GOT3 (cell line): ENCODE data around the gene LRRC1.
"Not testable (repeated sequence)": the region's sequence is repeated elsewhere in the genome, so short reads cannot be mapped to it uniquely, and the experiment has no call there.

Experiments used
- DNase-seq: peaks from one replicate; lab custom pipeline; 2025; ENCODE audit warnings: mixed read lengths; lab: John Stamatoyannopoulos, UW

The LRRC1 gene

DNA sequence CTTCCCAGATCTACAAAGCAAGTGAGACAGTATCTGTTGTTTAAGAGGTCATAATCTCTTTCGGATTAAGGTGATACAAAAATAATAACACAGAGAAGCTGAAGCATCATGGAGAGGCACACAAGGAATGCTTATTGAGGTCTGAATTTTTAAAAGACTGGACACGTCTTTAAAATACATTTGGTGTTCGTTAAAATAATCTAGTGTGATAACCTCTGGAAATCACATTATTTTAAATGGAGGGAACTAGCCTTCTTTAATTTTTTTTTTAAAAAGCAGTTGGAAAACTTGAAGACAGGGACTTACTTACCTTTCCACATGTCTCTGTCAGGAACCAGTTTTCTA, 1.9 kb upstream of the LRRC1 start:
- DNase-seq = no peak

DNA sequence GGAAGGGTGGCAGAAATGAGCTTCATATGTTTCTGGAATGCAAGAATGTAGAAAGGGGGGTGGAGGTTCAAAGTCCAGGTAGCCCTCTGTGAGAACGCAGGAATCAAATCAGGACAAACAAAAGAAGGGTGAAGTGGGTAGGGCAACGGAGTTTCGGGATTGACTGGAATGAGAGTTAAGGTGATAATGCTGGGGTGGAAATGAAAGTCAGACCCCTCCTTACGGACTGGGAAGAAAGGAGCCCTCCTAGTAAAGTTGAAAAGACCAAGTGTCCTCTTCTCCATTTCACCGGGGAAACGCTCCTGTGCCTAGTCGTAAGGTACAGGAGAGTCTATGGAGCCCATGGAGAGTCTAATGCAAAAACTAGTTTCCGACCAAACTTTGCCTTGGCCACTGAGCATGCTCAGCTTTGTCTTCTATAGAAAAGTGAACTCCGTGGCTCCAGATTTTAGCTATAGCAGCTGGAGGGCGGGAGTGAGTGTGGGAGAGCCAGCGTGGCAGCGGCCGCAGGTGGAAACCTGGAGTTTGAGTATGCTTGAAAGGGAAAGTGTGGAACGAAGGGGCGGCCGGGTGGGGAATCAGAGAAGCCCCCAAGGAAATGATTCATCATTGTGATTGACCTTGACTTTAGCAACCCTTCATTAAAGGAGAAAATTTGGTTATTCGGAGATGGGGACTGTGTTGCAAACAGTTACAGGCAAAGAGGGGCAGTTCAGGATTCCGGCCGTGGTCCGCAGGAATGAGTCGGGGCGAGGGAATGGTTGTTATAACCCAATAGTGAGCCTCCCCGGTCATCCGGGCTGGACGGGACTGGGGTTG, 1.3 kb upstream of the LRRC1 start:
- DNase-seq = no peak

DNA sequence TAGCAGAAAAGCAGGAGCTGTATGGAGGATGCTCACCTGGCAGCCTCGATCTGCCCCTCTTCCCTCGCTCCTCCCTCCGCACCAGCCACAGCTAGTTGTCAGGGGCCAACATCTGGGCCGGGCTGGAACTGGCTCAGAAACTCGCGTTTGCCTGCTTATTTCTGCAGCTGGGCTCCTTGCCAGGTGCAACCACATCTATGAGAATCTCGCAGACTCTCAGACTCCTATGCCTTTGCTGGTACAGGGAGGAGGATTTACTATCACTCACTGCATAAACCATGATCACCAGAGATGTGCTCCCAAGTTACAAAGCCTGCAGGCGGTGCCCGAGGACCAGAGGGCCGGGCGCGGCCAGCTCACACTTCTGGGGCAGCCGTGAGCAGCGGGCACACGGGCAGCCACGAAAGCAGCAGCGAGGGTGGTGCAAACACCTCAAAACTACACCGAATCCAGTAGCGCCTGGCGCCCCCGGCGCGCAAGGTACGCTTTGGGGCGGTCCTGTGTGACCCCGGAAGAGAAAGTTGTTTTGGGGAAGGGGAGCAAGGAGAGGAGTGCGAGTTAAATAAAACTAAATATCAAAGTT, 577 bp upstream of the LRRC1 start:
- DNase-seq = peak; percentile 39

DNA sequence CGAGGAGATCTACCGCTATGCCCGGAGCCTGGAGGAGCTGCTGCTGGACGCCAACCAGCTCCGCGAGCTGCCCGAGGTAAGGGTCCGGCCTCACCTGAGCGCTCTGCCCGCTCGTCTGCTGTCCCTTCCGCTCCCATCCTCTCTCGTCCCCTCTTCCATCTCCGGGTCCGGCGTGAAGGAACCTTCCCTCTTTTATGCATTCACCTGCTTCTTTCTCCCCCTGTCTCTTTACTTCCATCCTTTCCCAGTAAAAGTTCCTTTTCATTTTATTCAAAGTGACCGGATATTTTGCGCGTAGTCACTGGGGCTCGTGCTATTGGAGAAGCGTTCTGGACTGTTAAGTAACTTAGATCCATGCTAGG, 516 bp downstream of the LRRC1 start:
- no peak for DNase-seq

DNA sequence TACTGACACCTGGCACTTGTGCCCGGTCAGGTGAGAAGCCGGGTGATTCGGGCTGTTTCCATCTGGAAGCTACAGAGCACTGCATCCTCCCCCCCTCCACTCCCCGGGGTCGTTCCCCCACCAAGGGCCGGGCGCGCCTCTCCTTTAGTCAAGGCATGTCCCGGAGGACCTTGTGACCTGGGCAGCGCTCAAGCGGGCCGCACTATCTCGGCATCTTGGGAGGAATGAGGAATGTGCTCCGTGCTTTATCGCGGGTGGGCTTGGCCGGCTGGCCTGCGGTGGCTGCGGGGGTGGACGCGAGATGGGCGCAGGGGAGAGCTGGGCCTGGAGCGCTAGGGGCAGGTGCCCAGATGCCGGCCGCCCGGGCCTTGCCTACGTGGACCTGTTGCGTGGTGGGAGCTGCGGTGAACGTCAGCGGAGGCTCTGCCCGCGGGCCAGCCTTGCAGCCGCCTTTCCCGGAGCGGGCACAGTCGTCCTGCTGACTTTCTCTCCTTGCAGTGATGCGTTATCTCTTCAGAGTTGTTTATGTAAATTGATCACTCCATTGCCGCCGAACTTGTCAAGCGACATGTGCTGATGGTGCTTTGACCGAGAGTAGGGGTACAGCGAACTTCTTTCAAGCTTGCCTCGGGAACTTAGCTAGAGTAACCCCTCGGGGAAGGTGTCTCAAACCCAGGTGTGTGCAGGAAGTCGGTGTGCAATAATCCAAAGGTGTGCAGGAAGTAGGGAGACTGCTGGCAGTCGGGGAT, 1.1 kb downstream of the LRRC1 start:
- no peak for DNase-seq

DNA sequence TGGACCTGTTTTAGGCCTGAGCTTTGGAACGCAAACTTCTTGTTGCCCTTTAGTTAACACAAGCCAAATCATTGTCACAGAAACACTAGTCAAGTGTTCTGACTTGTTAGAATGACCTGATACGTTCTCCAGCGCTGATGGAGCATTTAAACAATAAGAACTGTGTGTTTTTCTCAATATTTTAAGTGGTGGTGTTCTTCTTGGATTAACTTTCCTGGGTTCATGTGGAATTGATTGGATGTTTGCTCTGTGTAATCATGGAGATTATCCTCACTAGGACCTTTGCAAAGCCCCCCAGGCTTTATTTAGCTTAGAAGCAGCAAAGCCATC, 1.6 kb downstream of the LRRC1 start:
- no peak for DNase-seq

DNA sequence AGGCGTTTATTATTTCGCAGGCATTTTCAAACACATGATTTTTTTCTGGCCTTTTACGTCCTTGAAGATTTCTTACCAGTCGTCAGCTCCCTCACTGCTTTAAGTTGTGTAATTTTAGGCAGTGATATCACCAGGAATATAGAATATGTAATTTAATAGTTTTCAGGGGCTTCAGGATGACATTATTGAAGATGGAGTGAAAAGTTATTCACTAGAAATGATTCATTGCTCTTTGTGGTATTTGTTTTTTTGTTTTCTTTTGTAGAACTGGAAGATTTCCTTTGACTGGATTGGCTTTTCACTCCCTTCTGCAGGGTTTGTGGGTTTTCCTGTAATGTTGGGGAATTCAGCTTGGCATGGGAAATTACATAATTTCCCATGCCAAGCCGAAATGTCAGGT, 2.0 kb downstream of the LRRC1 start:
- no peak for DNase-seq

DNA sequence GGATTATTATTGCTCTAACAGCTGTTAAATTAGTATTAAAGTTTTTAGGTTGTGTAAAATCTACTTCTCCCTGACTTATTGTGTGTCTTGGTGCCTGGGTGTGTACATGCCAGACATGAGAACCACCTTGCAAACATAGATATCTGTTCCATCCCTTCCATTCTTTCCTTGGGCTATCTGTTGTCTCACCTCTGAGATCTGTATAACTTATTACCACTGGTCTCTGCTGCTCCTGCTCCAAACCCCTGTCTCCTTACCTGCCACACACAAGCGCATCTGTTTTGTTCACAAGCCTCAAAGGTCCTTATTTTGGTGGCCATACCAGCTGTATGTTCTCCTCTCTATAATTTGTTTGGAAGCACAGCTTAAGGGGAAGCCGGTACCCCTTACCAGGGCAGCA, 2.5 kb downstream of the LRRC1 start:
- no peak for DNase-seq

DNA sequence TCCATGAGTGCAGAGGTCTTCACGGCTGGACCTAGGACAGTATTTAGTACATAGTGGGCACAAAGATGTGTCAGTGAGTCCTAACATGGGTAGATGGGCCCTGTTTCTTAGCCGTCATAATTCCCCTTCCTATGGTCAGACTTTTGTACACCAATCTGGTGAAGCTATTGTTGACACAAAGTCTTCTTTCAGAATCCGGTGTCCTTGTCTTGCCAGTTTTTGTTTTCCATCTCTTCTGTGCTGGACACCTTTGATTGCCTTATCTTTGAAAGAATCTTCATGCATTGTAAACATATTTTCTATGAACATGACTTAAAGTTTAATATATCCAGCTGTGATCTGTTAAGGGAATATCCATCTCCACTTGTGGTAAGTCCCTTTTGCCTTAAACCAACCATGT, 4.5 kb downstream of the LRRC1 start:
- no peak for DNase-seq

DNA sequence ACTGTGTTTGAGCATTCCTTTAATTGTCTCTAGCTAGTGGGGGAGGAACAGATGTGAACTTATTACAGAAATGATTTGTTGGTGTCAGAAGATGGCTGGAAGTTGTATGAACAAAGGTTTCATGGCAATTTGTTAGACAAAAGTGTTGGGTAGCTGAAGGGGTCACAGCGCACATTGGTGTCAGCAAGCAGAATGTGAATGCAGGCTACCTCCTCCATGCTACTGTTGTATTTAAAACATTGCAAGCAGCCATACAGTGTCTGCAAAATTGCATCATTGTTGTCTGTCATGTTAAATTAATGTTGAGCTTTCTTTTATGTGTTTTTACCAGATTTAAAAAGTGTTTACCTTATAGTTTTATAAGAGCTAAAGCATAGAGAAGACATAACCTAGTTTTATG, 6.2 kb downstream of the LRRC1 start:
- no peak for DNase-seq

DNA sequence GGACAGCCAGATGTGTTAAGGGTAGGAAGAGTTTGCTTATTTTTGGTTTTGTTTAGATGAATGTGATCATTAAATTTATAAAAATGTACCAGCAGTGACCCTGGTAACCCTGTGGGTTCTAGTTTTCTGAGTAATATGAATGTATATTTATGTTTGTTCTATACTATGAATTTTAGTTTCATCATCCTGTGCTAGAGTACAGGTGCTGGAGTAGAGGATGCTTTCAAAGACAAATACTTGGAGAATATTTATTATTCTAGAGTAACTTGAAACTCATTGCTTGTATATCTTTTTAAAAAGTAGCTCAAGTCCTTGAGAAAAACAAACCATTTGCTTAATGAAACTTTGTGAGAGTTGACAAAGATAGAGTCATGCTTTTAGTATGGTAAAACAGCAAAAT, 7.8 kb downstream of the LRRC1 start:
- DNase-seq = no peak

DNA sequence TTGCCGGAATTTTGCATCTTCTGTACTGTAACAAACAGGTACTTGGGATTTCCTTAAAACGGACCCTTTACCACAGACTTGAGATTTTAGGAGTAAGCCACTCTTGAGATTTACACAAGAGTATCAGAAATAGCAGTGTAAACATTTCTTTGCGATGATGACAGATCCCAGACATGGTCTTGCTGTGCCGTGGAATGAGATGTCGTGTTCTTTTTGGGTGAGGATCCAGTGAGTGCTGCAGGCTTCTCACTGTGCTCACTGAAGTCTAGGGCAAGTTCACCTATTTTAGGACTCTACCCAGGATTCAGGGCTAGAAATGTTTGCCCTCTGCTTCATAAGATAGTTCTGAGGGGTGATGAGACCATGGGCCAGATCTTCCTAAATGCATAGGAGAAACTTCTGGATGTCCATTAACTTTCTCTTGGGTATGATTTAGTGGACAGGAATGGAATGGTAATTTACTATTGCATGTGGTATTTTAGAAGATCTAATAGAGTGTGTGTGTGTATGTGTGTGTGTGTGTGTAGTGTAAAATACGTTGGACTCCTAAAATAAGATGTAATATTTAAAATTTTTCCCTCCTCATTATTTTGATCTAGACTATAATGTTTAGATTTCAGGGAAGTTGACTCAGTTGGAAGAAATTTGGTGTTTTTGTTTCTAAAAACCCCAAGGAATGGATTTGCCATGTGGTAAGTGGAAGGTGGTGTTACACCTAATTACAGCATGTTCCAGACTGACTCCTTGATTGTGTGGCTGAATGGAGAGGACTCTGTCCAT, 8.5 kb downstream of the LRRC1 start:
- no peak for DNase-seq

DNA sequence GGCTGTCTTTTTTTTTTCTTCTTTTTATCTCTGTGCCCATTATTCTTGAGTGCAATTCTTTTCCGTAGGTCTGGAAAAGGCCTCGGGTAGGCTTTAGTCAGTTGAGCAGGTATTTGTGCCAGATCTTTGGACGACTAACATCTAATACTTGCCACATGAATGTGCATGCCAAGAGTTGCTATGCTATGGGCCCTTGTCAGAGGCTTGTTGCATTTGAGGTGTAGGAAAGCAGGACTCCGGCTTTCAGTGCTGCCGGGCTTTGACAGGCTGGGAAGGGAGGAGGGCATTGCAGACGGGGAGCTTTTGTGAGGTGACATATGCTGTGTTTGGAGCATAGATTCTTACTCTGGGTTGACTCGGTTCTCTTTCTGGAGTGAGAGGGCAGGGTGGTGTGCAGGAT, 10.2 kb downstream of the LRRC1 start:
- no peak for DNase-seq

DNA sequence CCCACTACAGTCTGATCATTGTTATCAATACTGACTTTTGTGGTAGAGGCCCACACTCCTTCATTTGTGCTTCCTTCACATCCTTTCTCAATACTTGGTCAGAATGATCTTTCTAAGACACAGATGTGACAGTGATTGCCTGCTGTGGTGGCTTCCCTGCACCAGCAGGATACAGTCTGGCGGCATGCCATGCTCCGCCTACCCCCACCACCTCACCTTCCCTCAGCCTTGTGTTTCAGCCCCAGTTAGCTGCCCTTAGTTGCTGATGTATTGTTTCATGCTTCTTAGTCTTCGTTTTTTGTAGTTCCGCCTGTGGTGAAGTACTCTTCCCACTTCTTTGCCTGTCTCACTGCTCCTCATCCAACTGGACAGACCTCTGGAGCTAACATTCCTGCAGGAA, 10.9 kb downstream of the LRRC1 start:
- DNase-seq = no peak

DNA sequence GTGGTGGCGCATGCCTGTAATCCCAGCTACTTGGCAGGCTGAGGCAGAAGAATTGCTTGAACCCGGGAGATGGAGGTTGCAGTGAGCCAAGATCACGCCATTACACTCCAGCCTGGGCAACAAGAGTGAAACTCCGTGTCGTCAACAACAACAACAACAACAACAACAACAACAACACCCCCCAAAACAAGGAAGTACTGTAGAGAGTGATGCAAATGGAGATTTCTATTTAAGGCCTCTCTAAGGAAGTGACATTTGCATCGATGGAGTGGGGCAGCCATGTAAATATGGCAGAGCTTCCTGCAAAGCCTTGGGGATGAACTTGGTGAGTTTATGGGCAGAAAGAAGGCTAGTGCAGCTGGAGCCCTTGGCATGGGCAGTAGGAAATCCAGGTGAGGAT, 12.8 kb downstream of the LRRC1 start:
- DNase-seq = not testable (repeated sequence)

DNA sequence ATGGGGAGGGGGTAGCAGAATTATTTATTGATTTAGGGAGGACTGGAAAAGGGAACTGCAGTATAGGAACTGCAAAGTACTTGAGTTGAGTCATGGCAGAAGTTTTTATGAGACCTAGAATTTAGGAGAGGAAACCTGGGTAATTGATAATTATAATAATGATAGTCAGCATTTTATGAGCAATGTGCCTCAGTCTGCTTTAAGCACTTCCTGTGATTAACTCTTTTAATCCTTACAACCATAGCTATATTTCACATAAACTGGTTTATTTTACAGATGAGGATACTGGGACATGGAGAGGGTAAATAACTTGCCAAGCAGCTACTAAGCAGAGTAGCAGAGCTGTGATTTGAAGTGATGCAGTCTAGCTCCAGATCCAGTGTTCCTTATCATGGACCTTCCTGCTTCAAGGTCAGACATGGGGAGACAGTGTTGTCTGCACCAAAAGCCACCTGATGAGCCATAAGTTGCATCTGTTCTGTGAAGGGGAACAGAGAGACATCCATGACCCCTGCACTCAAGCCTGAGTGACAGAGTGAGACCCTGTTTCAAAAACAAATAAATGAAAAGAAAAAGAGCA, 13.6 kb downstream of the LRRC1 start:
- DNase-seq = no peak

DNA sequence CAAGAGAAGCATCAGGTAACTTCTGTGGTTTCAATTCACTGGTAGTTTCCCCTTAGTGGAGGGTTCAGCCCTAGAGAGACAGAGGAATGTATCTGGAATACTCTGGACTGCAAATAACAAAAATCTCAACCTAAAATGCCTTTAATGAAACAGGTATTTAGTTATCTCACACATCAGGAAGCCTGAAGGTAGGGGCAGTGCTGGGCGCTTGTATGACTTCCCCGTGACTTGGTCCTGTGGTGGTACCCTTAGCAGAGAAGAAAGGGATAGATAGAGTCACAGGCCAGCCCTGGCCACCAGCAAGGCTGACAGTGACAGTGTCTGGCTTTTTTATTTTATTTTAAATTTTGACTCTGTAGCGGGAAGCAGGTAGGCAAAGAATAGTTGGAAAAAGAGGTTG, 14.9 kb downstream of the LRRC1 start:
- no peak for DNase-seq

DNA sequence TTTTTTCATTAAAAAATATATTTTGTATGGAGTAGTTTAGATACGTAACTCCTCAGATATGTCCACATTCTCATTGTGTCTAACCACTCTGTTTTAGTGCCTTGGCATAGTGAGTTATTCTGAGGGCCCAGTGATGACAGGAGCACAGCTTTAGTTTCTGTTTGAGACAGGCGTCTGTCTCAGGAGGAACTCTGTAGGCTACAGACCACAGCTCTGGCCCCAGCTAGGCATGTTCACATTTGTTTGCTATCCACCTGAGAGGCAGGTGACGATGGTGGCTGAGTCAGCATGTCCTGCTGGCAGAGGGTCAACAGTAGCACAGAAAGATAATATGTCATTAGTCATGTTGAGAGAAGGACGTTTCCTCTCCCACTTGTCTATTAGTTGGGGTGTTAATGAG, 16.3 kb downstream of the LRRC1 start:
- no peak for DNase-seq

DNA sequence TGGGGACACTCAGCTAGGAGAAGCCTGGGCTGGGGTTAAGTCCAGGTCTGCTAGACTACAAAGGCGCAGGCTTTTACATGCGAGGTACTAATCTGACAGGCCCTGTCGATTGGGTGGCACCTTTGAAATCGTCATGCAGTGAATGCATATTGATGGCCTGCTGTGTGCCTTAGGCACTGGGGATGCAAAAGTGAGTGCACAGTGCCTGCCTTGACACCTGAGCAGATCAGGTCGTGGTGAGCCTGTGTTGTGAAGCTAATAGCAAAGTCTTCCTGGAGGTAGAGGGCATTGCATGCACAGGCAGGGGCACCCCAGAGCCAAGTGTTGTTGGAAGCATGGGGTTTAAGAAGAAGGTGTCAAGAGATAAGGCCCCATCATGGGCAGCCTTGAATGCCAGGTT, 16.9 kb downstream of the LRRC1 start:
- DNase-seq = no peak

DNA sequence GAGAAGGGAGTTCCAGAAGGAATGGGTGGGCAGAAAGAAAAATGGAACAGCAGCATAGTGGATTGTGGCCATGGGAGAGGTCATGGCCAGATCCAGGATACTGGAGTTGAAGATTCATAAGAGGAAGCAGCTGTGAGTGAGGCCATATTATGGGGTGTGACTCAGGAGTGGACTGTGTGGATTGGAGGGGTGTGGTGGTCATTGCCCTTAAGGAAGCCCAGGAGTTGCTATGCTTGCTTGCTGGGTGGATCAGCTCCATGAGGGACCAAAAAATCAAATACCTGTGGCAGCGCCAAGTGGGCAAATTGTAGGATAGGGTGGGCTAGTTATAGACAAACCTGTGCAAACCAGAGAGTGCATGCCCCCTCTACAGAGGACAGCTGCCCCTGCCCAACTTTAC, 18.3 kb downstream of the LRRC1 start:
- DNase-seq = no peak

DNA sequence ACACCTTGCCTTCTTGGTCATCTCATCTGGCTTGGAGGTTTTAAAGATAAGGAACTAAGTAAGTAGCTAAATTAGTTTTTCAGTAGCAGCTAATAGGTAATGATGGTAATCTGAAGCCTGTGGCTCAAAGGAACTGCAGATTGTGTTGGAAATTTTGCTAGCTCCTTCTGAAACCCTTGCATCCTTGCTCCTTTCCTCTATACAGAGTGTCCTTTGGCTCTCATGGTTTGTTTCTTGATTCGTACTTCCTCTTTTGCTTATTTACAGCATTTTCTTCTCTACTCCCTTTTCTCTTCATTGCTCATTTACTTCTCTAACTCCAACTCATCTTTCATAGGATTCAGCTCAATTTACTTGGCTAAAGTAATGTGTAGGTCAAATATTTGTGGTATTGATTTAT, 19.0 kb downstream of the LRRC1 start:
- DNase-seq = no peak

DNA sequence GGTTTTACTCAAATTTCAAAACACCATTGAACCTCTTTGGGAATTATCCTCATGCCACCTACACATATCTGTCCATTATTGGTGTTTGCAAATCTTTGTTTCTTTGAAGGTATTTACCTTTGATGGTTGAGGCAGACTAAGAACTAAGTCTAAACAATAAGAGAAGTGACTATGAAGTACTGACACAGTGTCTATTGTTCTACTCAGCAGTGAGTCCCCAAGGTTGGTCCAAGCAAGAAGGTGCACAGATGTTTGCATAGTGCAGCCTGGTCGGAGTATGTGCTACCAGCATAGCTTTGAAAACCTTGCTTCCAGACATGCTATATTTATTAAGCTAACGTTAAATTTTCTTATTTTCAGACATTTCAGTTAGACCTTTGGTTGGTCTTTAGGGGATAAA, 19.5 kb downstream of the LRRC1 start:
- no peak for DNase-seq
